LNCAP (cell line): Measurements from ENCODE around the gene FOXO4.

Experiments used
- TF ChIP-seq, protein P1 (sequence below): fragments of 450-650 bp; IDR thresholded peaks from 2 replicates; pipeline ENCODE4 v1.5.1; 2017; ENCODE audit warnings: mild to moderate bottlenecking

The FOXO4 gene, protein sequence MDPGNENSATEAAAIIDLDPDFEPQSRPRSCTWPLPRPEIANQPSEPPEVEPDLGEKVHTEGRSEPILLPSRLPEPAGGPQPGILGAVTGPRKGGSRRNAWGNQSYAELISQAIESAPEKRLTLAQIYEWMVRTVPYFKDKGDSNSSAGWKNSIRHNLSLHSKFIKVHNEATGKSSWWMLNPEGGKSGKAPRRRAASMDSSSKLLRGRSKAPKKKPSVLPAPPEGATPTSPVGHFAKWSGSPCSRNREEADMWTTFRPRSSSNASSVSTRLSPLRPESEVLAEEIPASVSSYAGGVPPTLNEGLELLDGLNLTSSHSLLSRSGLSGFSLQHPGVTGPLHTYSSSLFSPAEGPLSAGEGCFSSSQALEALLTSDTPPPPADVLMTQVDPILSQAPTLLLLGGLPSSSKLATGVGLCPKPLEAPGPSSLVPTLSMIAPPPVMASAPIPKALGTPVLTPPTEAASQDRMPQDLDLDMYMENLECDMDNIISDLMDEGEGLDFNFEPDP

DNA sequence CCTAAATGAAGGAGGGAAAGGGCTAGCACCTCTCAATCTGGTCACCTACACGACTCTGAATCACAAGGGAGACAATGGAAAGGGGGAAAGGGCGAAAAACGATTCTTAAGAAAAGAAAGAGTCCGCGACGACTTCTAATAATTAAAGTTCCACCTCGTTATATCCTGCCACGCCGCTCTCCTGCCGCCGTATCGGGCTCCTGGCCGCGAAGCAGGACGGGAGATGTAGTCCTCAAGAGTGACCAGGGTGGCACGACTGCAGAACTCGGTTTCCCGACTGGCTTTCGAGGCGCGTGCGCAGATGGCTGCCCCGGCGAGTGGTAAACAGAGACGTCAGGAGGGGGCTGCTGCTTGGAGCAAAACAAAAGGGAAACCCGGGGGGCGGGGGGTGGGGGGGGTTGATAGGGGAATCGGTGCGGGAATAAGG, at the start of gene FOXO4:
Gene FOXO4 (plus strand): TSS at position 297 of the 426 bp plus-strand sequence. CDS start 678 bp downstream, outside the sequence.
- TF ChIP-seq, protein P1, sequence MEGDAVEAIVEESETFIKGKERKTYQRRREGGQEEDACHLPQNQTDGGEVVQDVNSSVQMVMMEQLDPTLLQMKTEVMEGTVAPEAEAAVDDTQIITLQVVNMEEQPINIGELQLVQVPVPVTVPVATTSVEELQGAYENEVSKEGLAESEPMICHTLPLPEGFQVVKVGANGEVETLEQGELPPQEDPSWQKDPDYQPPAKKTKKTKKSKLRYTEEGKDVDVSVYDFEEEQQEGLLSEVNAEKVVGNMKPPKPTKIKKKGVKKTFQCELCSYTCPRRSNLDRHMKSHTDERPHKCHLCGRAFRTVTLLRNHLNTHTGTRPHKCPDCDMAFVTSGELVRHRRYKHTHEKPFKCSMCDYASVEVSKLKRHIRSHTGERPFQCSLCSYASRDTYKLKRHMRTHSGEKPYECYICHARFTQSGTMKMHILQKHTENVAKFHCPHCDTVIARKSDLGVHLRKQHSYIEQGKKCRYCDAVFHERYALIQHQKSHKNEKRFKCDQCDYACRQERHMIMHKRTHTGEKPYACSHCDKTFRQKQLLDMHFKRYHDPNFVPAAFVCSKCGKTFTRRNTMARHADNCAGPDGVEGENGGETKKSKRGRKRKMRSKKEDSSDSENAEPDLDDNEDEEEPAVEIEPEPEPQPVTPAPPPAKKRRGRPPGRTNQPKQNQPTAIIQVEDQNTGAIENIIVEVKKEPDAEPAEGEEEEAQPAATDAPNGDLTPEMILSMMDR = no peak

- TF ChIP-seq, protein P1 = no peak
Observed at GRCh38 chrX:71052721-71053120, 42.9 kb upstream of the FOXO4 start.

- TF ChIP-seq, protein P1 = no peak
Observed at GRCh38 chrX:71053217-71053621, 42.4 kb upstream of the FOXO4 start.

DNA sequence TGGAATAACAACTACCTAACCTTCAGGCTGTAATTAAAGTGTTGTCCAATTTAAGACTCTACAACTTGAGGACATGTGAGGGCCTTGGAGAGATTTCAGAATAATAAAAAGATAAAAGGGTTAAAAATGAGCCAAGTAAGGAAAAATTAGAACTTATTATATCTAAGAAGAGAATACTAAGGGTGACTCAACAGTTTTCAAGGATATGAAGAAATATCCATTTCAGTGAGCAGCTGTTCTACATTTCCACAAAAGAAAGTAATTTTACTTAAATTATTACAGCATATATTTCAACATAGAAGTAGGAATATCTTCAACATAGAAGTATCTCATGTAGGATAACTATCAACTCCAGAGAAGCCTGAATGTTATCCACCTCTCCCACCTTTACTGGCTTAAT, 38.8 kb upstream of the FOXO4 start:
- TF ChIP-seq, protein P1 = no peak

GRCh38 chrX:71057848-71058530, 37.7 kb upstream of the FOXO4 start:
- TF ChIP-seq, protein P1 = no peak

DNA sequence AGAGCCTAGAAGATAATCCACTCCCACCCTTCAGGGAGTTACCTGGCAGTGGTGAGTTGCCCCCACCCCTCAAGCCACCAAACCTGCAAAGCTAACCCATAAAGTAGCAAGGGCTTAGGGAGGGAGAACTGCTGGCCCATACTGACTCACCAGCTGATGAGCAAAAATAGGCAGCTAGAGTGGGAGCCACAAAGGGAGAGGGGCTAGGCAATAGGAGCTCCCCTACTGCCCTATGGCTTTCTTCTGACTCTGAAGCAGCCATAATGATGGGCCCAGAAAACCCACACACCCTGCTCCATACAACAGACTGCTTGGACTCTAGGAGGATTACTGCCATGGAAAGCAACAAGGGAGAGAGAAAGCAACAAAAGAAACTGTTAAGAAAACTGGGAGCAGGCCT, 35.5 kb upstream of the FOXO4 start:
- TF ChIP-seq, protein P1 = no peak

DNA sequence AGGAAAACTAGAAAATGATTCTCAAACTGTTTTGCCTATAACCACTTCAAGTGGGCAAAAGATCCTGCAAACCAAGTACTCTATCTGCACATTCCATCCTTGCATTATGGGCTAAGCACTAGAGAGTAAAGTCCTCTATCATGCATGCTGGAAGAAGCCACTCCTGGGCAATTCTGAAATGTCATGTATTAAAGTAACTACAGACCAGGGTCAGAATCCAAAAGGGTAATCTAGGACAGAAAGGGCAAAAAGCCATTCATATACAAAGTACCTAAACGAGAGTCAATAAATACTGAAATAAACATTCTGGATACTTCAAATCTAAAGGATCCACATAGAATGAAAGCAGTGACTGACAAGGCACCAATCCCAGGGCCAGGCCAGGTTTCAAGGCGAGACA, 28.6 kb upstream of the FOXO4 start:
- TF ChIP-seq, protein P1 = no peak
